Measurements from ENCODE around the gene ZFYVE9.

- TF ChIP-seq CTCF (IDR thresholded peaks at IDR 0.05 in 8 of 11, conservative IDR thresholded peaks at IDR 0.05 in 3 of 11) (no peak), POLR2A (IDR thresholded peaks at IDR 0.05) (no peak)
Observed at GRCh38 chr1:52159033-52159789, 17.3 kb downstream of the ZFYVE9 start.

Data from spleen (tissue), 7 donors.